ENCODE data around the gene RBM17. TPM values are rescaled to one million over a fixed set of nuclear protein-coding genes. Genes with fewer than 3 reads are reported as not detected.
"Not testable (repeated sequence)": the region's sequence is repeated elsewhere in the genome, so short reads cannot be mapped to it uniquely, and the experiment has no call there.

Gene RBM17
- polyA plus RNA-seq (ENCODE audit: low read depth in 6 of 6): 100 to 1,000 TPM in 1 of 6 donors, 10 to 100 TPM in 5; 50.4 to 118 (median 89.6) TPM

GRCh38 chr10:6088721-6089333, at the start of gene RBM17:
Gene RBM17, plus strand, starts transcription at chr10:6089034. Its CDS starts 8,032 bp downstream, at chr10:6097066.
- DNase-seq (peak; percentile 99), ATAC-seq (ENCODE audit: low read depth in 2 of 2) (peak; percentile 80 to 82)
- no peaks in the 10 kb centered on the region for H3K9me3 Mint-ChIP-seq
- peak within 1 kb of the TSS; percentile 85 to 98 (median 89) for H3K27ac Mint-ChIP-seq
- H3K27me3 Mint-ChIP-seq: no peaks in the 10 kb centered on the region
- peak within 1 kb of the TSS; percentile 89 to 95 (median 94) for H3K4me3 Mint-ChIP-seq
- H3K4me1 Mint-ChIP-seq: peaks cover 60 to 72% (median 68%) of the 10 kb centered on the region in 3 donors
- no peaks in the 10 kb centered on the region for H3K36me3 Mint-ChIP-seq

GRCh38 chr10:6039711-6040110, 49.1 kb upstream of the RBM17 start:
- peaks cover 19 to 30% (median 30%) of the 10 kb centered on the region in 3 donors for H3K4me1 Mint-ChIP-seq
- H3K4me3 Mint-ChIP-seq: no peak overlapping the region
- DNase-seq: no peak
- peaks cover 0 to 8% of the 10 kb centered on the region in 2 donors for H3K36me3 Mint-ChIP-seq
- H3K27me3 Mint-ChIP-seq: no peaks in the 10 kb centered on the region
- H3K27ac Mint-ChIP-seq: peak overlapping the region in 2 of 6 donors; percentile 9 to 56
- ATAC-seq (ENCODE audit: low read depth in 2 of 2): no peak
- H3K9me3 Mint-ChIP-seq: peaks cover 0 to 3% (median 0%) of the 10 kb centered on the region in 7 donors

- no peak for ATAC-seq (ENCODE audit: low read depth in 2 of 2)
- H3K27ac Mint-ChIP-seq: no peak overlapping the region
- DNase-seq: no peak
- peaks cover 0 to 3% (median 0%) of the 10 kb centered on the region in 7 donors for H3K9me3 Mint-ChIP-seq
- no peaks in the 10 kb centered on the region for H3K27me3 Mint-ChIP-seq
- peaks cover 0 to 8% of the 10 kb centered on the region in 2 donors for H3K36me3 Mint-ChIP-seq
- H3K4me1 Mint-ChIP-seq: peaks cover 24 to 35% (median 33%) of the 10 kb centered on the region in 3 donors
- H3K4me3 Mint-ChIP-seq: no peak overlapping the region
Observed at GRCh38 chr10:6040205-6040604, 48.6 kb upstream of the RBM17 start.

- DNase-seq; ATAC-seq (ENCODE audit: low read depth in 2 of 2); H3K36me3 Mint-ChIP-seq; H3K9me3 Mint-ChIP-seq; H3K27me3 Mint-ChIP-seq: not testable (repeated sequence)
- Mint-ChIP-seq H3K27ac (peak overlapping the region in 2 of 6 donors; percentile 59 to 83), H3K4me1 (peaks cover 37 to 48% (median 43%) of the 10 kb centered on the region in 3 donors), H3K4me3 (peak overlapping the region in 1 of 8 donors; percentile 29)
Observed at GRCh38 chr10:6043377-6043776, 45.5 kb upstream of the RBM17 start.

- DNase-seq (no peak), ATAC-seq (ENCODE audit: low read depth in 2 of 2) (peak; percentile 42 to 58)
- H3K4me1 Mint-ChIP-seq: peaks cover 43 to 55% (median 50%) of the 10 kb centered on the region in 3 donors
- no peaks in the 10 kb centered on the region for H3K9me3 Mint-ChIP-seq
- H3K27ac Mint-ChIP-seq: peak overlapping the region in 4 of 6 donors; percentile 11 to 83 (median 64)
- H3K4me3 Mint-ChIP-seq: peak overlapping the region in 6 of 8 donors; percentile 66 to 90 (median 75)
- no peaks in the 10 kb centered on the region for H3K36me3 Mint-ChIP-seq
- no peaks in the 10 kb centered on the region for H3K27me3 Mint-ChIP-seq
Observed at GRCh38 chr10:6044060-6044459, 44.8 kb upstream of the RBM17 start.

- Mint-ChIP-seq H3K27ac (peak overlapping the region; percentile 36 to 92 (median 84)), H3K9me3 (no peaks in the 10 kb centered on the region), H3K27me3 (no peaks in the 10 kb centered on the region), H3K36me3 (no peaks in the 10 kb centered on the region), H3K4me1 (peaks cover 50 to 63% (median 57%) of the 10 kb centered on the region in 3 donors), H3K4me3 (peak overlapping the region; percentile 64 to 90 (median 74))
- ATAC-seq (ENCODE audit: low read depth in 2 of 2) (peak; percentile 25 to 32), DNase-seq (no peak)
Observed at GRCh38 chr10:6044751-6045313, 44.0 kb upstream of the RBM17 start.

GRCh38 chr10:6045314-6045848, 43.5 kb upstream of the RBM17 start:
- no peaks in the 10 kb centered on the region for H3K9me3 Mint-ChIP-seq
- no peaks in the 10 kb centered on the region for H3K27me3 Mint-ChIP-seq
- peaks cover 54 to 68% (median 63%) of the 10 kb centered on the region in 3 donors for H3K4me1 Mint-ChIP-seq
- ATAC-seq (ENCODE audit: low read depth in 2 of 2): peak; percentile 37 to 45
- peak overlapping the region; percentile 56 to 92 (median 84) for H3K27ac Mint-ChIP-seq
- no peaks in the 10 kb centered on the region for H3K36me3 Mint-ChIP-seq
- no peak for DNase-seq
- peak overlapping the region; percentile 56 to 90 (median 74) for H3K4me3 Mint-ChIP-seq

- H3K36me3 Mint-ChIP-seq: no peaks in the 10 kb centered on the region
- no peak for DNase-seq
- no peak for ATAC-seq (ENCODE audit: low read depth in 2 of 2)
- no peaks in the 10 kb centered on the region for H3K9me3 Mint-ChIP-seq
- no peaks in the 10 kb centered on the region for H3K27me3 Mint-ChIP-seq
- H3K4me3 Mint-ChIP-seq: peak overlapping the region; percentile 56 to 90 (median 74)
- H3K27ac Mint-ChIP-seq: peak overlapping the region; percentile 71 to 92 (median 84)
- H3K4me1 Mint-ChIP-seq: peaks cover 61 to 76% (median 70%) of the 10 kb centered on the region in 3 donors
Observed at GRCh38 chr10:6045878-6046772, 42.7 kb upstream of the RBM17 start.

GRCh38 chr10:6046773-6047611, 41.8 kb upstream of the RBM17 start:
- Mint-ChIP-seq H3K4me1 (peaks cover 62 to 79% (median 74%) of the 10 kb centered on the region in 3 donors), H3K4me3 (peak overlapping the region in 1 of 8 donors; percentile 56), H3K36me3 (no peaks in the 10 kb centered on the region), H3K27ac (peak overlapping the region; percentile 21 to 88 (median 83)), H3K9me3 (no peaks in the 10 kb centered on the region), H3K27me3 (no peaks in the 10 kb centered on the region)
- DNase-seq (no peak), ATAC-seq (ENCODE audit: low read depth in 2 of 2) (no peak)

GRCh38 chr10:6047847-6048246, 41.0 kb upstream of the RBM17 start:
- no peaks in the 10 kb centered on the region for H3K9me3 Mint-ChIP-seq
- H3K36me3 Mint-ChIP-seq: no peaks in the 10 kb centered on the region
- H3K27ac Mint-ChIP-seq: peak overlapping the region in 4 of 6 donors; percentile 29 to 99 (median 73)
- DNase-seq: no peak
- peak overlapping the region in 5 of 8 donors; percentile 24 to 58 (median 42) for H3K4me3 Mint-ChIP-seq
- no peak for ATAC-seq (ENCODE audit: low read depth in 2 of 2)
- no peaks in the 10 kb centered on the region for H3K27me3 Mint-ChIP-seq
- H3K4me1 Mint-ChIP-seq: peaks cover 70 to 88% (median 83%) of the 10 kb centered on the region in 3 donors

- H3K36me3 Mint-ChIP-seq: no peaks in the 10 kb centered on the region
- ATAC-seq (ENCODE audit: low read depth in 2 of 2) (no peak), DNase-seq (no peak)
- H3K4me3 Mint-ChIP-seq: peak overlapping the region in 6 of 8 donors; percentile 58 to 97 (median 84)
- H3K4me1 Mint-ChIP-seq: peaks cover 72 to 89% (median 89%) of the 10 kb centered on the region in 3 donors
- H3K27ac Mint-ChIP-seq: peak overlapping the region in 5 of 6 donors; percentile 94 to 99 (median 99)
- H3K27me3 Mint-ChIP-seq: no peaks in the 10 kb centered on the region
- no peaks in the 10 kb centered on the region for H3K9me3 Mint-ChIP-seq
Observed at GRCh38 chr10:6048281-6049030, 40.4 kb upstream of the RBM17 start.

- peak overlapping the region; percentile 94 to 100 (median 99) for H3K27ac Mint-ChIP-seq
- H3K27me3 Mint-ChIP-seq: no peaks in the 10 kb centered on the region
- H3K4me1 Mint-ChIP-seq: peaks cover 76 to 92% (median 90%) of the 10 kb centered on the region in 3 donors
- no peaks in the 10 kb centered on the region for H3K9me3 Mint-ChIP-seq
- H3K36me3 Mint-ChIP-seq: no peaks in the 10 kb centered on the region
- DNase-seq (no peak), ATAC-seq (ENCODE audit: low read depth in 2 of 2) (no peak)
- peak overlapping the region in 7 of 8 donors; percentile 22 to 97 (median 83) for H3K4me3 Mint-ChIP-seq
Observed at GRCh38 chr10:6049031-6049400, 39.8 kb upstream of the RBM17 start.
